ENCODE measurements around the gene DLG1.

DLG1 gene

GRCh38 chr3:197298341-197298944, at the start of gene DLG1:
TSS of gene DLG1 (minus strand) at chr3:197298612. CDS start at chr3:197297204, 1,408 bp downstream.
- DNase-seq (ENCODE audit: low read depth in 3 of 3): peak; percentile 67 to 87 (median 76)

GRCh38 chr3:197348014-197348413, 49.6 kb upstream of the DLG1 start:
- no peak for DNase-seq (ENCODE audit: low read depth in 3 of 3)

GRCh38 chr3:197345390-197345789, 47.0 kb upstream of the DLG1 start:
- DNase-seq (ENCODE audit: low read depth in 3 of 3): no peak

- no peak for DNase-seq (ENCODE audit: low read depth in 3 of 3)
These were observed 46.3 kb upstream of the DLG1 start for GRCh38 chr3:197344582-197345318.

- DNase-seq (ENCODE audit: low read depth in 3 of 3): no peak
These were observed 45.4 kb upstream of the DLG1 start for GRCh38 chr3:197343656-197344408.

- DNase-seq (ENCODE audit: low read depth in 3 of 3): no peak
These were observed 44.7 kb upstream of the DLG1 start for GRCh38 chr3:197343111-197343510.

- DNase-seq (ENCODE audit: low read depth in 3 of 3): no peak
These were observed 42.1 kb upstream of the DLG1 start for GRCh38 chr3:197340521-197340871.

- no peak for DNase-seq (ENCODE audit: low read depth in 3 of 3)
These were observed 41.6 kb upstream of the DLG1 start for GRCh38 chr3:197339841-197340520.

- DNase-seq (ENCODE audit: low read depth in 3 of 3): no peak
These were observed 40.2 kb upstream of the DLG1 start for GRCh38 chr3:197338586-197338985.

GRCh38 chr3:197337656-197338055, 39.2 kb upstream of the DLG1 start:
- DNase-seq (ENCODE audit: low read depth in 3 of 3): no peak

- no peak for DNase-seq (ENCODE audit: low read depth in 3 of 3)
These were observed 38.8 kb upstream of the DLG1 start for GRCh38 chr3:197337214-197337613.

- no peak for DNase-seq (ENCODE audit: low read depth in 3 of 3)
These were observed 37.9 kb upstream of the DLG1 start for GRCh38 chr3:197336348-197336747.

- no peak for DNase-seq (ENCODE audit: low read depth in 3 of 3)
These were observed 37.2 kb upstream of the DLG1 start for GRCh38 chr3:197335428-197336132.

GRCh38 chr3:197333901-197334639, 35.7 kb upstream of the DLG1 start:
- DNase-seq (ENCODE audit: low read depth in 3 of 3): no peak

GRCh38 chr3:197331131-197331530, 32.7 kb upstream of the DLG1 start:
- no peak for DNase-seq (ENCODE audit: low read depth in 3 of 3)

- no peak for DNase-seq (ENCODE audit: low read depth in 3 of 3)
These were observed 31.0 kb upstream of the DLG1 start for GRCh38 chr3:197329382-197329781.

GRCh38 chr3:197328198-197328597, 29.8 kb upstream of the DLG1 start:
- no peak for DNase-seq (ENCODE audit: low read depth in 3 of 3)

GRCh38 chr3:197327701-197328100, 29.3 kb upstream of the DLG1 start:
- DNase-seq (ENCODE audit: low read depth in 3 of 3): no peak

- DNase-seq (ENCODE audit: low read depth in 3 of 3): no peak
These were observed 27.4 kb upstream of the DLG1 start for GRCh38 chr3:197325773-197326172.

GRCh38 chr3:197322149-197322548, 23.7 kb upstream of the DLG1 start:
- DNase-seq (ENCODE audit: low read depth in 3 of 3): no peak

- DNase-seq (ENCODE audit: low read depth in 3 of 3): no peak
These were observed 22.2 kb upstream of the DLG1 start for GRCh38 chr3:197320582-197320981.
